HG02938 (cell line): ENCODE measurements around the gene DHX34.
"Not testable (repeated sequence)": the region's sequence is repeated elsewhere in the genome, so short reads cannot be mapped to it uniquely, and the experiment has no call there.

Source experiments
- ATAC-seq: cut with Tn5 transposase; IDR thresholded peaks from one replicate; pipeline ENCODE4 v1.9.1; 2021; ENCODE audit warnings: mild to moderate bottlenecking, moderate library complexity; ENCODE audit not compliant: unreplicated experiment

Gene DHX34

DNA sequence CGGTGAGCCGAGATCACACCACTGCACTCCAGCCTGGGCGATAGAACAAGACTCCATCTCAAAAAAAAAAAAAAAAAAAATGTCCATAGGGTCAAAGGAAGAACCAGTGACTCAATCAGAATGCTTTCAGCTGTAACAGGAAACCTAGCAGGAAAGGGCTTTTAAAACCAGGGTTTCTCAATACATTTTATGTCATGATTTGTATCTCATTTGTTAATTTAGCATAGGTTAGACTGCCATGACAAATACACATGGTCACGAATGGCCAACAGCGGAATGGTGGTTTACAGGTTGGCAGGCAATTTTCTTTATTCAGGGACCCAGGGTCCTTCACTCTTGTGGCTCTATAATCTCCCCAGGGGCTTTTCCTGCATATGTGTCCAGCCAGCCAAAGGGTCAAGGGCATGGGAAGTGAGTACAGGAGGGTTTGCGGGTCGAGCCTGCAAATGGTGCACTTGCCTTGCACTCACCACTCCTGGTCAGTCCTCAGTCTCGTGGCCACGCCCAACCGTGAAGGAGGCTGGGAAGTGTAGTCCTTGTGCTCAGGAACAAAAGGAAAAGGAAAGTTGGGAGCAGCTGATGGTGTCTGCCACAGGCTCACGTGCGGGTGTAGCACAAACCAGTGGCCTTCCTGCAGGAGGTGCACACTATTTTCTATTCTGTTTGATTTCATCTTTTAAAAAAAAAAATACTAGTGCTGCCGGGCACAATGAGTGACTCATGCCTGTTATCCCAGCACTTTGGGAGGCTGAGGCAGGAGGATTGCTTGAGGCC lies 14.8 kb downstream of the DHX34 start:
- no peak for ATAC-seq

DNA sequence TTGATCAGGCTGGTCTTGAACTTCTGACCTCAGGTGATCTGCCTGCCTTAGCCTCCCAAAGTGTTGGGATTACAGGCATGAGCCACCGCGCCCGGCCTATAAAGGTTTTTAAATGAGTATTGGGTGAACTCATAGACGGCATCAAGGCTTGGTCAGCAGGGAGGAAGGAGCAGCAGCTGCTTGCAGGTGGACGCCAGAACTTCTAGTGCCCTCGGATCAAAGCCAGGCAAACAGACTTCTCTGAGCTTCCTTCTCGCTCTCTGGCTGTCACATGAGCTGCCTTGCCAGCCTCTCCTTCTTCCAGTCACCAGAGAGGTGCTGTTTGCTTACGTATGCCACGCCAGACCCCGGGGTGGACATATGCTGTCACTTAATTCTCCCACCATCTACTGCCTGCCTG lies 16.3 kb downstream of the DHX34 start:
- not testable (repeated sequence) for ATAC-seq

DNA sequence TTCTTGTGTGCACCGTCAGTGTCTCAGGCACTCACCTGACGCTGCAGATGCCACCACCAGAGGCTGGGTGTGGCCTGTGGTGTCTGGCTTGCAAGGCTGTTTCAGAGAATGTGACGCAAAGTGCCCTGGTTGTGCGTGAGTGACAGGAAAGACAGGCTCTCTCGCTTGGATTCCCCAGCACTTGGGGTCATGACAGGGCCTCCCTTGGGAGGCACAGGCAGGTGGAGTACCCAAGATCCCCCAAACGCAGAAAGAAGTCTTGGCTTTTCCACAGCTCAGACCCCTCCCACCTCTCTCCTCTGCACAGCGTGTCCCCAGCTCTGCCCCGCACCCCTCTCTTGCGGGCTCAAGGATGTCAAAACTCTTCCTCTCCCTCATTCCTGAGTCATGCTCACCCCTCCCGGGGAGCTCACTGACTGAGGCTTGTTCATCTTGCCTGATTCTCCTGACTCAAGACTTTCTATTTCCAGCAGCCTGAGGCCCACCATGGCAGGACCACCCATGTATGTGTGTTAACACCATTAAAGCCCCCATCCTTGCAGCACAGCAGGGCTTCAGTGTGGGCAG lies 21.0 kb downstream of the DHX34 start:
- ATAC-seq: no peak

DNA sequence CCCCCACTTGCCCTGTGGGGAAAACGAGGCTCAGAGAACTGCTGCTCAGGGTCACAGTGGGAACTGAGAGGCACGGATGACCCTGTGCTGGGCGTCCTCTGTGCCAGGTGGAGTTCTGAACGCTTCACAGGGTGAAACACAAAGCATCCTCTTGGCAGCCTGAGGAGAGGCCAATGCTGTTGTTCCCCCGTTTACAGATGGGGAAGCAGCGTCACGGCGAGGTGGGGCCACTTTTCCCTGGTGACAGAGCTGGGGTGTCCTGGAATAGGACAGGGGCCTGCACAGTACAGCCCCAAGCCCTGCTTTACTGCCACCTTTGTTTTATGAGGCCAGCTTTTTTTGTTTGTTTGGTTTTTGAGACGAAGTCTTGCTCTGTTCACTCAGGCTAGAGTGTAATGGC lies 22.1 kb downstream of the DHX34 start:
- no peak for ATAC-seq

DNA sequence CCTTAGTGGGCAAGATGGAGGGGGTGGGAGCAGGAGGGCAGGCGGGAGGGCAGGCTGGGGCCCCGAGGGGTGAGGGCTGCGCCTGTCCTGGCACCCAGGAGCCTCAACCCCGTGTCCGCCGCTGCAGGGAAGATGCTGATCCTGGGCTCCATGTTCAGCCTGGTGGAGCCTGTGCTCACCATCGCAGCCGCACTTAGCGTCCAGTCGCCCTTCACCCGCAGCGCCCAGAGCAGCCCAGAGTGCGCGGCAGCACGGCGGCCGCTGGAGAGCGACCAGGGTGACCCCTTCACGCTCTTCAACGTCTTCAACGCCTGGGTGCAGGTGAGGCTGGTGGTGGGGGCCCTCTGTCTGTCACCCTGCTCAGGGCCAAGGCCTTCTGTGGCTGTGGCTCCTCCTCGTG lies 23.5 kb downstream of the DHX34 start:
- no peak for ATAC-seq

DNA sequence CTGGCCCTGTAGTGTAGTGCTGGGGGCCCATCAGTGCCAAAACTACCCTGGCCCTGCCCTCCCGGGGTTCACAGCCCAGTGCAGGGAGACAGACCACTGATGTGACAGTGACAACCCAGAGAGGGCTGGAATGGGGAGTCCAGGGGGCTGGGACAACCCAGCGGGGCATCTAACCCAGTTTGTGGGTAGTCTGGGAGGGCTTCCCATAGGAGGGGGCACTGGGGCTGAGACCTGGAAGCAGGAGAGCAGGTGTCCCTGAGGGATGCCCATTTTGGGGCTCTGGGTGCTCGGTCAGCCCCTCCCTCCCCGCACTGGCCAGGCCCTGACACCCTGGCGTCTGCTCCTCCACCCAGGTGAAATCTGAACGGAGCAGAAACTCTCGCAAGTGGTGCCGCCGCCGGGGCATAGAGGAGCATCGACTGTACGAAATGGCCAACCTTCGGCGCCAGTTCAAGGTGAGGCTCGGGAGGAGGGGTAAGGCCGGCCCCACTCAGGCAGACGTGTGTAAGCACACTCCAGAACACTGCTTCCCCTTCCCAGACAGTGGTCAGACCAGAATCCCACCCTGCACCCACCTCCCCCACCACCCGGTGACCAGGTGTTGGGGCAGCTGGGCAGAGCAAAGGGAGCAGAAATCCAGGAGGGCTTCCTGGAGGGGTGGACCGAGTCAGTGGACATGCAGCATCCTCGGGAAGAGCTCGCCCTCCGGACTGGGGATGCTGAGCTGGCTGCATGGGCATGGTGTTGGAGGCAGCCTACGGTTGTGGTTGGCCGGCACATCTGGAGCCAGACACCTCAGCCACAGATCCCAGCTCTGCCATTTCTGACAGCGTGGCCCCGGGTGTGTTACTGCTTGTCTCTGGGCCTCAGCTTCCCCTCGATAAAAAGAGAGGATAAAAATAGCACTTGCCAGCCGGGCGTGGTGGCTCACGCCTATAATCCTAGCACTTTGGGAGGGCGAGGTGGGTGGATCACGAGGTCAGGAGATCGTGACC lies 24.4 kb downstream of the DHX34 start:
- ATAC-seq: no peak

DNA sequence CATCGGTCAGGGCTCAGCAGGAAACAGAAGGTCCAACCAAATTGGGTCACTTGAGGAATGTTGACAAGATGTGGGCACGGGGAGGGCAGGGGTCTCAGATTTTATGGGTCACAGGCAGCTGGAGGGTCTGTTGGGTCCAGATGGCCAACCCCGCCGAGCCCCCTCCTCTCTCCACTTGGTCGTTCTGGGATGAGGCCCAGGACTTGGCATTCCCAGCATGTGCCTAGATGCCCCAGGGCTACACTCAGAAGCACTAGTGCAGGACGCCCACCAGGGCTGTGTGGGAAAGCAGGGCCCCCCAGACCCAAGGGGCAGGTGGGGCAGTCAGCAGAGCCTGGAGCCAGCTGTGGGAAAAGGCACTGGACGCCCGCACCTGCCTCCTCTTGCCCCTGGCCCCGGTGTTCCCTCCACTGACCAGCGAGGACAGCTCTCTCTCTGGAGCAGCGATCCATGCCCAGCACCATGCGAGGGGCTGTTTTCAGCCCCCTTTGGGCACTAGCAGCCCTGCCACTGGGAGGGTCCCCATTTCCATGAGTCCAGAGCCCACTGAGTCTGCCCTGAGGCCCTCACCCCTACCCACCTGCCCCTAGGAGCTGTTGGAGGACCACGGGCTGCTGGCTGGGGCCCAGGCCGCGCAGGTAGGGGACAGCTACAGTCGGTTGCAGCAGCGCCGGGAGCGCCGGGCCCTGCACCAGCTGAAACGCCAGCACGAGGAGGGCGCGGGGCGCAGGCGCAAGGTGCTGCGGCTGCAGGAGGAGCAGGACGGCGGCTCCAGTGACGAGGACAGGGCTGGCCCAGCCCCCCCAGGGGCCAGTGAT lies 26.0 kb downstream of the DHX34 start:
- ATAC-seq: no peak

DNA sequence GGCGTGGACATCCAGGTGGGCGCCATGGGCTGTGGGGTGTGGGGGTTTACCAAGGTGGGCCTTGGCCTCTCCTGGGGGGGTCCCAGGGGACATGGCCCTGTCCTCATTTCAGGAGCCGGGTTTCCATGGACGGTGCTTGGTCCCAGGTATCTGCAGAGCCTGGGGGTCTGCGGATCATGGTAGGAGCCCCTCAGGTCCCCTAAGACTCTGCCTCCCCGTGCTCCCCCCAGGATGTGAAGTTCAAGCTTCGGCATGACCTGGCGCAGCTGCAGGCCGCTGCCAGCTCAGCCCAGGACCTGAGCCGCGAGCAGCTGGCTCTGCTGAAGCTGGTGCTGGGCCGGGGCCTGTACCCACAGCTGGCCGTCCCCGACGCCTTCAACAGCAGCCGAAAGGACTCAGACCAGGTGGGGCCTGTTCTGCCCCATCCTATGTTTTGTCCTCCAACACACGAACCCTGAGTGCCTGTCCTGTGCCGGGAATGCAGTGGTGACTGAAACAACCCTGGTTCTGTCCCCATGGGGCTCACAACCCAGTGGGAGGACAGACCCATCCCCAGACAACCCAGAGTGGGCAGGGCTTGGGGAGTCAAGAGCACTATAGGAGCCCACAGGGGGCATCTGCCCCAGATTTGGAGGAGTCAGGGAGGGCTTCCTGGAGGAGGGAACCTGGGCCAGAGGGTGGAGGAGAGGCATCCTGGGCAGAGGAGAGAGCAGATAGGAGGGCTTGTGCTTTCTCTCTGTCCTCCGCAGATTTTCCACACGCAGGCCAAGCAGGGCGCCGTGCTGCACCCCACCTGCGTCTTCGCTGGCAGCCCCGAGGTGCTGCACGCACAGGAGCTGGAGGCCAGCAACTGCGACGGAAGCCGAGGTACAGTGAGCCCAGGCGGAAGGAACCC lies 26.8 kb downstream of the DHX34 start:
- no peak for ATAC-seq

DNA sequence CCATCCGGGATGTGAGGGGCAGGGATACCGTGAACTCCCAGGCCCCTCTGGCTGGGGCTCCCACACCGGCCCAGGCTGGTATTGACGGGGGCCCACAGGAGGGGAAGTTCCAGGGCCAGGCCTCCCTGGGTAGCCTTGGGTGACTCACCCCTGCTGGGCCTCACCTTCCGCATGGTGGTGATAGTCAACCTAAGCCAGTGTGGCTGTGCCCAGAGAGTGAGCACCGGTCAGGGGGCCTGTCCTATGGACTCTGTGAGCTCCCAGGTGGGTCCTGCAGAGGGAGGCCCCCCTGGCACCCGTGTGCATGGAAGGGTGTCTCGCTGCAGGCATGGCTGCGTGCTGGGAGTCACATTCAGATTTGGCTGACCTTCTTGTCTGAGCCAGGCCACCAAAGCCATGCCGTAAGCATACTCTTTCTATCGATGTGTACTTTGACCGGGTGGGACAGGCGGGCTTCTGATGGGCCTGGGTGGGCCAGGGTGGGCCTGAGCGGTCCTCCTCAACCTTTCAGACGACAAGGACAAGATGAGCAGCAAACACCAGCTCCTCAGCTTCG lies 27.6 kb downstream of the DHX34 start:
- ATAC-seq: no peak

DNA sequence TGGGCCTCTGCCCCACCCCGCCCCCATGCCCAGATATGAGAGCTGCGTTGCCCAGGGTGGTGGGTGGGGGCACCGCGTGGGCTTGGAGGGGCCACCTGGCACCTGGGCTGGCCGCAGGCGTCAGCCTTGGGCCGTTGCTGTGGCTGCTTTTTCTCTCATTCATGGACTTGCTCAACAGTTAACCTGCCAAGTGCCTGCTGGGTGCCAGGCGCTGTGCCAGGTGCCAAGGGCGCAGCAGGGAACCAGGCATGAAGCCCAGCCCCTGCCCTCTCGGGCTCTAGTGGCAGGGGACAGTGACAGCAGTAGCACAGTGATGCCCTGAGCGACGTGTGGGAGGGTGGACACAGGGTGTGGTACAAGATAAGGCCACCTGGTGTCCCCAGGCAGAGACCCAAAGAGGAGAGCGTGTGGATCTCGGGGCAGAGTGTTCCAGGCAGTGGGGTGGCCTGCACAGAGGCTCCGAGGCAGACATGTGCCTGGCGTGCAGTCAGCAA lies 28.1 kb downstream of the DHX34 start:
- no peak for ATAC-seq

DNA sequence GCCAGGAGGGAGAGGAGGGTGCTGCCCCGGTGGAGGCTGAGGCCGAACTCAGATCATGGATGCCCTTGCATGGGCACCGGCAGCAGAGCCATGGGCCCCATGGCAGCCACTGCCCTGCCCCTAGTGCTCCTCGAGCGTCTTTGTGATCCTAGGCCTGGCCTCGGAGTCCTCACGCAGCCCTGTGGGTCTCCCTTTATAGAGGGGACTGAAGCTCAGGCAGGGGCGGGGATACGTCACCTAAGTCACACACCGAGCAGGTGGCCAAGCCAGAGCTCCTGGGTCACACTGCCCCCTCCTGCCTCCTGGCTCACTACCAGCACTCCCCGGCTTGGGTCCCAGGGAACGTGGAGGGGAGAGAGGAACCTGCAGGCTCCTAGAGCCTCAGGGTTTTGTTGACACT lies 28.7 kb downstream of the DHX34 start:
- no peak for ATAC-seq

DNA sequence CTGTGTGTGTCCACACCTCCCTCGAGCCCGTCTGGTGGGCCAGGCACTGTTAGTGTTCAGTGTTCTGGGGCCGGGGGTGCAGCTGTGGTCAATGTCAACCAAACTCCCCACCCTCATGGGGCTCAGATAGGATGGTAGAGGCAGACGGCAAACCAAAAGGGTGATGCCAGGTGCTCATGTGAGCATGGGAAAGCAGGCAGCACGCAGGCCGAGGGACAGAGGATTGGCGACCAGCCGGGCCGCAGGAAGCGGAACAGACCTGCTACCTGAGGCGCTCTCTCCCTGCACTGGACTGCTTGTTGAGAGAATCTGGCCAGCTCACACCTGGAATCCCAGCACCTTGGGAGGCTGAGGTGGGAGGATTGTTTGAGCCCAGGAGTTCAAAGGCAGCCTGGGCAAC lies 29.1 kb downstream of the DHX34 start:
- ATAC-seq: no peak

DNA sequence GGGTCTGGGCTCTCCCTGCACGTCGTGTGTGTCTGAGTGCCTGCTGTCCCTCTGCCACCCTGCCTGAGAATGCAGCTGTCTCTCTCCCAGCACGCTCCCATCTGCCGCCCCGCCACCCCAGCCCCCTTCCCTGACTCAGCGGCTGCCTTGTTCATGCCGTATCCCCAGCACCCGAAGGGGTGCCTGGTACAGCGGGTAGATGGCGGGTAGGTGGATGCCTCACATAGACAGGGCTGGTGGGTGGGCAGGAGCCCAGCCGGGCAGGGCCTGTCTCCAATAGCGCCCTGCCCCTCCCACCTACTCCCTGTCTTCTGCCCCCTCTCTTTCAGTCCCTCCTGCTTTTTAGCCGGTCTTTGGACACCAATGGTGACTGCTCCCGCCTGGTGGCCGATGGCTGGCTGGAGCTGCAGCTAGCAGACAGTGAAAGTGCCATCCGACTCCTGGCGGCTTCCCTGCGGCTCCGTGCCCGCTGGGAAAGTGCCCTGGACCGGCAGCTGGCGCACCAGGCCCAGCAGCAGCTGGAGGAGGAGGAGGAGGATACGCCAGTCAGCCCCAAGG lies 30.3 kb downstream of the DHX34 start:
- ATAC-seq: no peak

DNA sequence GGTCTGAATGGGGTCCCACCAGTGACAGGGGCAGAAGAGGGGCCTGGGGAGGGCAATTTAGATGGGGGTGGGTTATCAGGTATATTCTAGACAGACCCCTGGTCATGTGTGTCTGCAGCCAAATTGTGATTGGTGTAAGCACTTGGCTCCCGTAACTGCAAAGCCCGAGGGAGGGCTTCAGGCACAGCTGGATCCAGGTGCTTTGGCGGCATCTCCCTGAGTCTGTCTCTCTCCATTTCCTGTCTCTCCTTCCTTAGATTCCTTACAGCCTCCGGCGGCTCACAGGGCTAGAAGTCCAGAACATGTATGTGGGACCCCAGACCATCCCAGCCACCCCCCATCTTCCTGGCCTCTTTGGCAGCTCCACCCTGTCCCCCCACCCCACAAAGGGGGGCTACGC lies 31.4 kb downstream of the DHX34 start:
- no peak for ATAC-seq

DNA sequence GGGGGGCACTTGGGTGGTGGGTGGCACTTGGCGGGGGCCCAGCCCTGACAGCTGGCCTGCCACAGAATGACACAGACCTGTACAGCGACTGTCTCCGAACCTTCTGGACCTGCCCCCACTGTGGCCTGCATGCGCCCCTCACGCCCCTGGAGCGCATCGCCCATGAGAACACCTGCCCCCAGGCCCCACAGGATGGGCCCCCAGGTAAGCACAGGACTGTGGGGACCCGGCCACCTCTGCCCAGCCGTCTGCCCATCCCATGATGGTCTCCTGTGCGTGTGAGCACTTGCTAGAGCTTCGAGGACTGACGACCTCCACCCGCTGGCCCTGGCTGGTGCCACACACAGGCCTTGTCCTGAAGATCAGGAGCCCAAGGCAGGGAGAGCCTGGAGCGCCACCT lies 32.0 kb downstream of the DHX34 start:
- no peak for ATAC-seq

DNA sequence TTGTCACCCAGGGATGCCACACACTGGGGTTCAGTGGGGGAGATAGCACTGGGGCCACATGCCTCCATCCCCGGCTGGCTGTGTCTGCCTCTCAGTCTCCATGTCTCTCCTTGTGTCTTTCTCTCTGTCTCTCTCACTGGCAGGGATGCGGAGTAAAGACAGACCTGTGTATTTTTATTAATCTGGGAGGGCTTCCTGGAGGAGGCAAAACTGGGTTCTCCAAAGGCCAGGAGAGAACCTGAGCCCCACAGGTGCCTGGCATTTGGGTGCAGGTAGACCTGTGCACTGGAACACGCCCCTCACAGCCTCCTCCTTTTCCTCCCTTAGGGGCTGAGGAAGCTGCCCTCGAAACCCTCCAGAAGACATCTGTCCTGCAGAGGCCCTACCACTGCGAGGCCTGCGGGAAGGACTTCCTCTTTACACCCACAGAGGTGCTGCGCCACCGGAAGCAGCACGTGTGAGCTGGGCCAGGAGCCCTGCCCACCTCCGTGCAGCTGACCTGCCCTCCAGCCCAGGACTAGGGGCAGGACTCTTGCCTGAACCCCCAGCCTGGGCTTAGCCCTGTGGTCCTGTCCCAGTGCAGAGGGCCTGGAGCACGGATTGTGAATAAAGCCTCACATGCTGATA lies 32.7 kb downstream of the DHX34 start:
- no peak for ATAC-seq

DNA sequence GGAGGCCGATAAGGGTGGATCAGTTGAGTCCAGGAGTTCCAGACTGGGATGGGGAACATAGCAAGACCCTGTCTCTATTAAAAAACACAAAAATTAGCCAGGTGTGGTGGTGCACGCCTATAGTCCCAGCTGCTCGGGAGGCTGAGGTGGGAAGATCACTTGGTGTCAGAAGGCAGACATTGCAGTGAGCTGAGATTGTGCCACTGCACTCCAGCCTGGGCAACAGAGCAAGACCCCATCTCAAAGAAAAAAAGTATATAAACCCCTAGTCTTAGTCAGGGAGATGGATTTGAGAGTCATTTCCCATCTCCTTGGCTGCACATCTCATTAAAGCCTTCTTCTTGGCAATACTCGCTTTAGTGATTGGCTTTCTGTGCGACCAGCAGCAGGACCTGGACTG lies 34.8 kb downstream of the DHX34 start:
- not testable (repeated sequence) for ATAC-seq

DNA sequence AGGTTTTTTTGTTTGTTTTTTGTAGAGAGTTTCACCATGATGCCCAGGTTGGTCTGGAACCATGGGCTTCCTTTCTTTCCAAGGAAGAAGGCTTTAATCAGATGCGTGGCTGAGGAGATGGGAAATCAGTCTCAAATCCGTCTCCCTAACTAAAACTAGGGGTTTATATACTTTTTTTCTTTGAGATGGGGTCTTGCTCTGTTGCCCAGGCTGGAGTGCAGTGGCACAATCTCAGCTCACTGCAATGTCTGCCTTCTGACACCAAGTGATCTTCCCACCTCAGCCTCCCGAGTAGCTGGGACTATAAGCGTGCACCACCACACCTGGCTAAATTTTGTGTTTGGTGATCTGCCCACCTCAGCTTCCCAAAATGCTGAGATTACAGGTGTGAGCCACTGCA lies 35.4 kb downstream of the DHX34 start:
- not testable (repeated sequence) for ATAC-seq

DNA sequence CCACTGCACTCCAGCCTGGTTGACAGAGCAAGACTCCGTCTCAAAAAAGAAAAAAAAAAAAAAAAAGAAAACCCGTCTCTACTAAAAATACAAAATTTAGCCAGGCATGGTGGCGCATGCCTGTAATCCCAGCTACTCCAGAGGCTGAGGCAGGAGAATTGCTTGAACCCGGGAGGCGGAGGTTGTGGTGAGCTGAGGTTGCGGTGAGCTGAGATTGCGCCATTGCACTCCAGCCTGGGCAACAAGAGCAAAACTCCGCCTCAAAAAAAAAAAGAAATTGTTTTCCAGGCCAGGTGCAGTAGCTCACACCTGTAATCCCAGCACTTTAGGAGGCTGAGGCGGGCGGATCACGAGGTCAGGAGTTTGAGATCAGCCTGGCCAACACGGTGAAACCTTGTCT lies 37.5 kb downstream of the DHX34 start:
- not testable (repeated sequence) for ATAC-seq
